ENCODE measurements around the gene PDE6G.

Gene PDE6G

GRCh38 chr17:81686614-81687013 lies 30.3 kb upstream of the PDE6G start:
- no peak for DNase-seq

GRCh38 chr17:81685108-81685507 lies 28.8 kb upstream of the PDE6G start:
- DNase-seq = peak; percentile 41

- peak; percentile 51 for DNase-seq
Observed at GRCh38 chr17:81684442-81684911, 28.1 kb upstream of the PDE6G start.

- DNase-seq = peak; percentile 99
Observed at GRCh38 chr17:81683584-81684441, 27.5 kb upstream of the PDE6G start, which contains the start of the genes ARL16 and HGS. ARL16 (minus strand) TSS chr17:81683797; CDS start chr17:81683753, 44 bp downstream. HGS (plus strand) TSS chr17:81684011; CDS start chr17:81684067, 56 bp downstream.

- DNase-seq = no peak
Observed at GRCh38 chr17:81683208-81683583, 26.9 kb upstream of the PDE6G start.

- DNase-seq = no peak
Observed at GRCh38 chr17:81682565-81683207, 26.3 kb upstream of the PDE6G start.

DNA sequence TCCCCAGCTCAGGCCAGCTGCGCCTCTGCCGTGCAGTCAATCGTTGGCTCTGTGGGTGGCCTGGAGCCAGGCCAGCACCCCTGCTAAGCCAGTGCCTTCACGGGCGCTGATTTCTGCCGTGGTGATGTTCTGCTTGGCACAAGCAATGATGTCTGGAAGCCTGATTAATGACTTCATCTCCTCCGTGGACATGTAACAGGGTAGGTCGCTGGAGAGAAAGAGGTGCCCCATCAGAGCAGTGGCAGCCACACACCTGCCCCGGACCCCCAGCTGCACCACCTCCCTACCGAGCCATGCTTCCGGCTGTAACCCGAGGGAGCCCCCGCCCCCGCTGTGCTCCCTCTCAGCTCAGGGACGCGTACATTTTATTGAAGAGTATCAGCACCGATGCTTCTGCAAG lies 25.3 kb upstream of the PDE6G start:
- DNase-seq = no peak

GRCh38 chr17:81680150-81680549 lies 23.8 kb upstream of the PDE6G start:
- no peak for DNase-seq

- DNase-seq = no peak
Observed at GRCh38 chr17:81676906-81677305, 20.6 kb upstream of the PDE6G start.

DNA sequence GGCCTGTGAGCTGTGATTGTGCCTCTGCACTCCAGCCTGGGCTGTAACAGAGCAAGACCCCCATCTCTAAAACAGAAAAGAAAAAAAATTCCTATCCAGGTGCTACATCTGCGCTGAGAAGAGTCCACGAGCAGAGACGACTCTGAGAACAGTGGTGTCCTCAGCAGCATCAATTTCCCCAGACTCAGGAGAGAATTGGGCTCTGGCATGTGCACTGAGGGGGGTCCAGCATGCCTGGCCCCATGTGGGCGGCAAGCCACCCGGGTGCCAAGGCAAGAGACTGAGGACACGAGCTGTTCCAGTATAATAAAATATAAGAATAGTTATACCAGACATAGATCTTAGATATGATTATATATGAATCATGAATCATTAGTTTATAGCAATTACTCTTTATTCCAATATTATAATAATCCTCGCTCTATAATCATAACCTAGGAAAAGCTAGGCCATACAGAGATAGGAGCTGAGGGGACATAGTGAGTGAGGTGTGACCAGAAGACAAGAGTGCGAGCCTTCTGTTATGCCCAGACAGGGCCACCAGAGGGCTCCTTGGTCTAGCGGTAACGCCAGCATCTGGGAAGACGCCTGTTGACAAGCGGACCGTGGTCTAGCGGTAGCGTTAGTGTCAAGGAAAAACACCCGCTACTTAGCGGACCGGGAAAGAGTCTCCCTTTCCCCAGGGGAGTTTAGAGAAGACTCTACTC lies 19.3 kb upstream of the PDE6G start:
- DNase-seq = peak; percentile 51

- DNase-seq = no peak
Observed at GRCh38 chr17:81673561-81674258, 17.4 kb upstream of the PDE6G start.

DNA sequence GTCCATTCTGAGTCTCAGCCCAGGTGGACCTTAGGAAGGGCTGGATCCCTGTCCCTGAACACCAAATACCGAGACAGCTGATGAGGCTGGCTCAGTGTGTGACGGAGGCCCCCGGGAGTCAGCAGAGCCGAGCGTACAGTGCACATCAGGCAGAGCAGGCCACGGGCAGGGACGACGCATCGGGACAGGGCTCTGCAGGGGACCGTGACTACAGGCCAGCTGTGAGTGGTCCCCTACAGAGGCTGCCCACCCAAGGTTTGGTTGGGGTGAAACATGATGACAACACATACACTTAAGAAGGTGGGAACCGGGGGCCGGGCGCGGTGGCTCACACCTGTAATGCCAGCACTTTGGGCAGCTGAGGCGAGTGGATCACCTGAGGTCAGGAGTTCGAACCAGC lies 16.6 kb upstream of the PDE6G start:
- DNase-seq = no peak

GRCh38 chr17:81672504-81672903 lies 16.2 kb upstream of the PDE6G start:
- DNase-seq = no peak

GRCh38 chr17:81667754-81668153 lies 11.4 kb upstream of the PDE6G start:
- peak; percentile 35 for DNase-seq

DNA sequence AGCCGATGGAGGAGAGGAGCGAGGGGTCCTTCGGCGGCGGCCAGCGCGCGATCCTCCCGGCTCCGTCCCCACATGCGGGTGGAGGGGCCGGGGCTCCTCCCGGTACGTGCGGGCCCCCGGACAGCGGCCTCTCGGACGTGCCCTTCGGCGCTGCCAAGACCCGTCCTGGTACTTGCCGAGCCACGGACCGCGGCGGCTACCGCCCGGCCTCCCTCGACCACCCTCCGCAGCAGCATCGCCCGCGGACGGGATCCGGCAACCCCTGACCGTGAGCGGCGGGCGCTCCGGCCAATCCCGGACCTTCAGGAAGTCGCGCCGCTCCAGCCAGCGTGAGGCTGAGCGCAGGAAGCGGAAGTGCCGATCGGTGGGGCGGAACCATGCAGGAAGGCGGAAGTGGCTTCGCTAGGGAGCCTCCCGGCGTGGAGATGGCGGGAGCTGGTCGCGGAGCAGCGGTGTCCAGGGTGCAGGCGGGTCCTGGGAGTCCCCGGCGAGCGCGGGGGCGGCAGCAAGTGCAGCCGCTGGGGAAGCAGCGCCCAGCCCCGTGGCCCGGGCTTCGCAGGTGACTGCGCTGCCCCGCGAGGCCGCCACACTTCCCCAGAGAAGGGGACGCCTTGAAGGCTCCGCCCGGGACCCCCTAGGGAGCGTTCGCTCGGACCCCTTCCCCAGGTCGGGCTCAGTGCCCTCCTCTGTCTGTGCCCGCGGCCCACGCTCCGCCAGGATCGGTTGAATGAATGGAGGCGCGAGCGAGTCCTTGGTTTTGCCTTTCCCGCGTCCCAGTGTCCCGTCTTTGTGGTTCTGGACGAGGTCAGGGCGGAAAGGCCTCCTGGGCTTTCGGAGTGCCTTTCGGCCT lies 10.2 kb upstream of the PDE6G start, which contains the start of the genes CCDC137 and OXLD1:
Gene CCDC137, plus strand, starts transcription at position 396 of the 850 bp plus-strand sequence. Its CDS starts 30 bp downstream, at position 426.
Gene OXLD1, minus strand, starts transcription at position 264 of the 850 bp plus-strand sequence. Its CDS starts 28 bp downstream, at position 236.
- DNase-seq = peak; percentile 97

DNA sequence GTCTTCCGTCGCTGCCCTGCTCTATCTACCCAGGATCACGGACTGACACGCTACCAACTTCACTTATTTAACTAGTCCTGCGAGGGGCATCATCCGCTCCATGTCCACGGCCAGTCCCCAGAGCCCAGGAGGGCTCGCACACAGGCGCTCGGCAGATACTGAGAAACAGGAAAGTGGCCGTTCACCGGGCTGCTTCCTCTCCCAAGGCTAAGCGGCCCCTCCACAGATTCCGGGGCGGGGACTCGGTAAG lies 9.7 kb upstream of the PDE6G start:
- DNase-seq = no peak

GRCh38 chr17:81665205-81666091 lies 9.1 kb upstream of the PDE6G start:
- peak; percentile 76 for DNase-seq

DNA sequence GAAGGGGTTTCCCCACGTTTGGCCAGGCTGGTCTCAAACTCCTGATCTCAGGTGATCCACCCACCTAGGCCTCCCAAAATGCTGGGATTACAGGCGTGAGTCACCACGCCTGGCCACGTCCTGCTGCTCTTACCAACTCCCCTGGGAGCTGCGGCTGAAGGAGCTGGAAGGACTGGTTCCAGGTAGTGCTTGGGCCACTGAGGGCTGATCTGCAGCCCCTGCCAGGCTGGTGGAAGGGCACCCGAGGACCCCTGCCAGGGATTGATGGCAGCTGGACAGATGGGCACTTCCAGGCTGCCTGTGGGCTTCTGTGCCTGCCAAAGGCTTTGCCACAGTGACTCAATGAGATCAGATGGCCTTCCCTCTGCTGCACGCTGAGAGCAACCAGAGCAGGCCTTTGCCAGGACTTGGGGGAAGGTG lies 7.7 kb upstream of the PDE6G start:
- peak; percentile 31 for DNase-seq

- DNase-seq = no peak
Observed at GRCh38 chr17:81662002-81662401, 5.7 kb upstream of the PDE6G start.

DNA sequence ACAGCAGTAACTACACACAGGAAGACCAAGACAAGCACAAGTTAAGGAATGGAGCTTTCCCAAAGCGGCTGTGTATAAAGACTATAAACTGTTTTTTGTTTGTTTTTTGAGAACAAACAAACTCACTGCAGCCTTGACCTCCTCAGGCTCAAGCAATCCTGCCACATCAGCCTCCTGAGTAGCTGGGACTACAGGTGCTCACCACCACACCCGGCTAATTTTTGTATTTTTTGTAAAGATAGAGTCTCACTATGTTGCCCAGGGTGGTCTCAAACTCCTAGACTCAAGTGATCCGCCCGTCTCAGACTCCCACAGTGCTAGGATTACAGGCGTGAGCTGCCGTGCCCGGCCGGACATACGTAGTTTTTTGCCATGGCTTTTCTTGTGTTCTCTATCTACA lies 4.1 kb upstream of the PDE6G start:
- no peak for DNase-seq

- no peak for DNase-seq
Observed at GRCh38 chr17:81659038-81659437, 2.7 kb upstream of the PDE6G start.
